ENCODE data around the gene FPR2.
"Not testable (repeated sequence)": the region's sequence is repeated elsewhere in the genome, so short reads cannot be mapped to it uniquely, and the experiment has no call there.

The FPR2 gene

DNA sequence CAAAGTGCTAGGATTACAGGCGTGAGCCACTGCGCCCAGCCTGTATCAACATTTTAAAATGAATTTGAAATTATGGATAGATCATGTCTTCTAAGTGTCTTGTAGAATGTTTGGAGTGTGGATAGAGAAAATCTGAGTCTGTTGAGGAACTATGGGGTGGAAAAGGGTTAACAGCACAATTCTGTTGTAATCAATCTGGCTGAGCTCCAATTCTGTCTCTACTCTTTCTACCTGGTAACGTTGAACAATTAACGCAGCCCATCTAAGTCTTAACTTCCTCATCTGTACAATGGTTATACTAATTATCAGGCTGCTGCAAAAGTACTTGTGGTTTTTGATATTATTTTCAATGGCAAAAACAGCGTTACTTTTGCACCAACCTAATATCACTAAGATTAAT is 4.1 kb downstream of the FPR2 start:
- Histone ChIP-seq H3K27me3 (ENCODE audit: control insufficient read depth, insufficient read depth, low read length) (peaks cover 5% of the 10 kb centered on the region; the same call in 1 of the 2 replicates), H3K4me1 (ENCODE audit: control insufficient read depth, insufficient read depth, low read length) (peaks cover 7% of the 10 kb centered on the region; the same call in 1 of the 2 replicates), H3K9me3 (ENCODE audit: control insufficient read depth, insufficient read depth, low read depth, low read length) (no peaks in the 10 kb centered on the region), H3K27ac (ENCODE audit: low read depth, low read length) (no peak overlapping the region), H3K9ac (ENCODE audit: low read length) (no peak overlapping the region), H3K36me3 (ENCODE audit: control insufficient read depth, insufficient read depth, low read length) (no peaks in the 10 kb centered on the region), H3K4me3 (ENCODE audit: low read depth, low read length) (no peak overlapping the region)

DNA sequence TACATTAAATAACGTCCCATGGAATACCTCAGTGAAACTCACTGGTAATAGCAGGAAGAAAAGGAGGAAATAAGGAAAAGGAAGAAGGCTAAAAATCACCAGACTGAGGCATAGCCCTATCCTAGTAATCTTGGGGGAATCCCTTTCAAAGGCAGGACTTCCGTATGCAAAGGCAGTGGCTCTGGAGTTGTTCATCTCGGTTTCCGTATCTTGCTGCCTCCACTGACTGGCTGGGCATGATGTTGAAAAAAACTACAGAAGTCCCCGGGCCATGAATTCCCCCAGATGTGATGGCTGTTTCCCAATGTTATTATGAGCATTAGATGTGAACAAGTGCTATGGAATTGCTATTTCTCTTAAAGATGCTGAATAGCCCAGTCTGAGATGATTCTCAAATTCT is 5.5 kb downstream of the FPR2 start:
- no peak overlapping the region for H3K4me3 ChIP-seq (ENCODE audit: low read depth, low read length)
- no peaks in the 10 kb centered on the region for H3K36me3 ChIP-seq (ENCODE audit: control insufficient read depth, insufficient read depth, low read length)
- no peak overlapping the region for H3K27ac ChIP-seq (ENCODE audit: low read depth, low read length)
- H3K4me1 ChIP-seq (ENCODE audit: control insufficient read depth, insufficient read depth, low read length): no peaks in the 10 kb centered on the region
- peaks cover 5% of the 10 kb centered on the region; the same call in 1 of the 2 replicates for H3K27me3 ChIP-seq (ENCODE audit: control insufficient read depth, insufficient read depth, low read length)
- H3K9ac ChIP-seq (ENCODE audit: low read length): no peak overlapping the region
- H3K9me3 ChIP-seq (ENCODE audit: control insufficient read depth, insufficient read depth, low read depth, low read length): no peaks in the 10 kb centered on the region

DNA sequence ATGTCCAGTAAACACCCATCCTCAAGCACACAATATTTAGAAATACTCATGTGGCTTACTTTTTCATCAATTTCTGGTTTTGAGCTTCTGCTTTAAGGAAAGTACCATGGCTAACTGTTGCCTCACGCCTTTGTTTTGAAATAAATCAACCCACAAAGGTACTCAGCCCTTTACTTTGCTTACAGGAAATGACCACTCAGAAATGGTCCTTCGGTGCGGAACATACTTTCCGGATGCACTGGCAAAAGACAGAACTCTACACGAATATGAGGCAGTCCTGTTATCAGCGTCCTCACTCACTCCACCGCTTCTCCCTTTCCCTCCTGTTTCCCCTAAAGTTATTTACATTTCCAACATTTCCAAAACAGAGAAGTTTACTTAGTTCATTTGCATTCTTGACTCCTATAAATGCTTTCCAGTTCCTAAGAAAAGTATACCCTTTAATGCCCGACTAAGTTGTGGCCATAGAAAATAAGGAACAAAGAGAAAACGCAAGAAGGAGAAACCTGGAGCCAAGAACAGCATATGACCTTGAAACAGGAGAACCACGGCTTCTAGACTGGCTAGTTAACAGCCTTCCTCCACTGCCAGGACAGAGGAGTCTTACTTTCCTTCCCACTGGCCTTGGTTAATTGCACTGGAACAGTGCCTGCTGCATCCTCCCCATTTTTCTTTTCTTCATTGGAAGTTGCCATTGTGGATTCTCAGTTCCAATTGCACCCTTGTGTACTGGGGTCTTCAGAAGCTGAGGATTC is 10.6 kb downstream of the FPR2 start:
- Histone ChIP-seq H3K4me3 (ENCODE audit: low read depth, low read length) (no peak overlapping the region), H3K9ac (ENCODE audit: low read length) (no peak overlapping the region), H3K27ac (ENCODE audit: low read depth, low read length) (no peak overlapping the region), H3K9me3 (ENCODE audit: control insufficient read depth, insufficient read depth, low read depth, low read length) (0 out of 2 replicates have a peak, but pooled peaks cover 3% of the 10 kb centered on the region), H3K36me3 (ENCODE audit: control insufficient read depth, insufficient read depth, low read length) (no peaks in the 10 kb centered on the region), H3K27me3 (ENCODE audit: control insufficient read depth, insufficient read depth, low read length) (peaks cover 5% of the 10 kb centered on the region; the same call in 1 of the 2 replicates), H3K4me1 (ENCODE audit: control insufficient read depth, insufficient read depth, low read length) (no peaks in the 10 kb centered on the region)

GRCh38 chr19:51772977-51773376 is 12.0 kb downstream of the FPR2 start:
- no peak overlapping the region for H3K27ac ChIP-seq (ENCODE audit: low read depth, low read length)
- H3K27me3 ChIP-seq (ENCODE audit: control insufficient read depth, insufficient read depth, low read length): peaks cover 4% of the 10 kb centered on the region; the same call in 1 of the 2 replicates
- H3K9me3 ChIP-seq (ENCODE audit: control insufficient read depth, insufficient read depth, low read depth, low read length): 0 out of 2 replicates have a peak, but pooled peaks cover 3% of the 10 kb centered on the region
- no peak overlapping the region for H3K9ac ChIP-seq (ENCODE audit: low read length)
- no peaks in the 10 kb centered on the region for H3K36me3 ChIP-seq (ENCODE audit: control insufficient read depth, insufficient read depth, low read length)
- H3K4me3 ChIP-seq (ENCODE audit: low read depth, low read length): no peak overlapping the region
- no peaks in the 10 kb centered on the region for H3K4me1 ChIP-seq (ENCODE audit: control insufficient read depth, insufficient read depth, low read length)

- H3K27ac ChIP-seq (ENCODE audit: low read depth, low read length); H3K9me3 ChIP-seq (ENCODE audit: control insufficient read depth, insufficient read depth, low read depth, low read length); H3K36me3 ChIP-seq (ENCODE audit: control insufficient read depth, insufficient read depth, low read length); H3K4me3 ChIP-seq (ENCODE audit: low read depth, low read length); H3K9ac ChIP-seq (ENCODE audit: low read length); H3K4me1 ChIP-seq (ENCODE audit: control insufficient read depth, insufficient read depth, low read length): not testable (repeated sequence)
- H3K27me3 ChIP-seq (ENCODE audit: control insufficient read depth, insufficient read depth, low read length): peaks cover 26% of the 10 kb centered on the region
Observed at GRCh38 chr19:51776561-51776960, 15.6 kb downstream of the FPR2 start.

GRCh38 chr19:51777570-51778462 is 16.8 kb downstream of the FPR2 start:
- Histone ChIP-seq H3K4me3 (ENCODE audit: low read depth, low read length) (no peak overlapping the region), H3K4me1 (ENCODE audit: control insufficient read depth, insufficient read depth, low read length) (no peaks in the 10 kb centered on the region), H3K36me3 (ENCODE audit: control insufficient read depth, insufficient read depth, low read length) (no peaks in the 10 kb centered on the region), H3K27ac (ENCODE audit: low read depth, low read length) (no peak overlapping the region), H3K9ac (ENCODE audit: low read length) (no peak overlapping the region), H3K27me3 (ENCODE audit: control insufficient read depth, insufficient read depth, low read length) (peaks cover 30% of the 10 kb centered on the region), H3K9me3 (ENCODE audit: control insufficient read depth, insufficient read depth, low read depth, low read length) (0 out of 2 replicates have a peak, but pooled peaks cover 2% of the 10 kb centered on the region)

GRCh38 chr19:51779181-51779580 is 18.2 kb downstream of the FPR2 start:
- no peak overlapping the region for H3K9ac ChIP-seq (ENCODE audit: low read length)

DNA sequence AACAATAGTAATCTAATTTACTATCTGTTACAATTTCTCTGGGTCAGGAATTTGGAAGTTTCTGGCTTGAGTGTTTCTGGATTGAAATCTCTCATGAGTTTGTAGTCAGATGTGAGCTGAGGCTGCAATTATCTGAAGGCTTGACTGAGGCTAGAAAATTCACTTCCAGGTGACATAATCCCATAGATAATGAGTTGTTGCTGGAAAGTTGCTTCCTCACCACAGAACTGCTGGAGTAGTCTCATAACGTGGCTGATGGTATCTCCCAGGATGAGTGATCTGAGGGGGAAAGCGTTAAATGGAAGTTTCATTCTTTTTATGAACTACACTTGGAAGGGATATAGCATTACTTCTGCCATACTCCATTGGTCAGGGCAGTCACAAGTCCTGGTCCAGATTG is 18.7 kb downstream of the FPR2 start:
- Histone ChIP-seq H3K36me3 (ENCODE audit: control insufficient read depth, insufficient read depth, low read length) (no peaks in the 10 kb centered on the region), H3K27me3 (ENCODE audit: control insufficient read depth, insufficient read depth, low read length) (peaks cover 30% of the 10 kb centered on the region), H3K4me1 (ENCODE audit: control insufficient read depth, insufficient read depth, low read length) (no peaks in the 10 kb centered on the region), H3K4me3 (ENCODE audit: low read depth, low read length) (no peak overlapping the region), H3K27ac (ENCODE audit: low read depth, low read length) (no peak overlapping the region), H3K9ac (ENCODE audit: low read length) (no peak overlapping the region), H3K9me3 (ENCODE audit: control insufficient read depth, insufficient read depth, low read depth, low read length) (no peaks in the 10 kb centered on the region)

More at GRCh38 chr19:51779181-51779580, 18.2 kb downstream of the FPR2 start:
- Histone ChIP-seq H3K4me3 (ENCODE audit: low read depth, low read length) (no peak overlapping the region), H3K4me1 (ENCODE audit: control insufficient read depth, insufficient read depth, low read length) (no peaks in the 10 kb centered on the region), H3K27ac (ENCODE audit: low read depth, low read length) (no peak overlapping the region), H3K27me3 (ENCODE audit: control insufficient read depth, insufficient read depth, low read length) (peaks cover 30% of the 10 kb centered on the region), H3K36me3 (ENCODE audit: control insufficient read depth, insufficient read depth, low read length) (no peaks in the 10 kb centered on the region), H3K9me3 (ENCODE audit: control insufficient read depth, insufficient read depth, low read depth, low read length) (no peaks in the 10 kb centered on the region)

- H3K4me3 ChIP-seq (ENCODE audit: low read depth, low read length): no peak overlapping the region
- no peak overlapping the region for H3K9ac ChIP-seq (ENCODE audit: low read length)
- no peaks in the 10 kb centered on the region for H3K36me3 ChIP-seq (ENCODE audit: control insufficient read depth, insufficient read depth, low read length)
- H3K27ac ChIP-seq (ENCODE audit: low read depth, low read length): no peak overlapping the region
- H3K27me3 ChIP-seq (ENCODE audit: control insufficient read depth, insufficient read depth, low read length): peaks cover 30% of the 10 kb centered on the region
- no peaks in the 10 kb centered on the region for H3K9me3 ChIP-seq (ENCODE audit: control insufficient read depth, insufficient read depth, low read depth, low read length)
- no peaks in the 10 kb centered on the region for H3K4me1 ChIP-seq (ENCODE audit: control insufficient read depth, insufficient read depth, low read length)
Observed at GRCh38 chr19:51780270-51780669, 19.3 kb downstream of the FPR2 start.

DNA sequence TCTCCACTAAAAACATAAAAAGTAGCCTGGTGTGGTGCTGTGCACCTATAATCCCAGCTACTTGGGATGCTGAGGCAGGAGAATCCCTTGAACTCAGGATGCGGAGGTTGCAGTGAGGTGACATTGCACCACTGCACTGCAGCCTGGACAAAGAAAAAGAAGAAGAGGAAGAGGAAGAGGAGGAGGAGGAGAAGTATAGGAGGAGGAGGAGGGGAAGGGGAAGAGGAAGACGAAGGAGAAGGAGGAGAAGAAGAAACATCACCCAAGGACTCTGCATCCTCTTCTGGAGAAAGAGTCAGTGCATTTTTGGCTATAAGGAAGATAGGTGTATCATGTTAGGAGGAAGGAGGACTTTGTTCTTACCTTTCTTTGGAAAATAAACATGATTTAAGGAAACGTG is 21.0 kb downstream of the FPR2 start:
- H3K27me3 ChIP-seq (ENCODE audit: control insufficient read depth, insufficient read depth, low read length): peaks cover 30% of the 10 kb centered on the region
- no peak overlapping the region for H3K9ac ChIP-seq (ENCODE audit: low read length)
- no peak overlapping the region for H3K4me3 ChIP-seq (ENCODE audit: low read depth, low read length)
- no peaks in the 10 kb centered on the region for H3K9me3 ChIP-seq (ENCODE audit: control insufficient read depth, insufficient read depth, low read depth, low read length)
- H3K27ac ChIP-seq (ENCODE audit: low read depth, low read length): no peak overlapping the region
- no peaks in the 10 kb centered on the region for H3K4me1 ChIP-seq (ENCODE audit: control insufficient read depth, insufficient read depth, low read length)
- no peaks in the 10 kb centered on the region for H3K36me3 ChIP-seq (ENCODE audit: control insufficient read depth, insufficient read depth, low read length)

- H3K9me3 ChIP-seq (ENCODE audit: control insufficient read depth, insufficient read depth, low read depth, low read length): no peaks in the 10 kb centered on the region
- no peak overlapping the region for H3K9ac ChIP-seq (ENCODE audit: low read length)
- H3K27ac ChIP-seq (ENCODE audit: low read depth, low read length): no peak overlapping the region
- no peaks in the 10 kb centered on the region for H3K4me1 ChIP-seq (ENCODE audit: control insufficient read depth, insufficient read depth, low read length)
- no peak overlapping the region for H3K4me3 ChIP-seq (ENCODE audit: low read depth, low read length)
- no peaks in the 10 kb centered on the region for H3K36me3 ChIP-seq (ENCODE audit: control insufficient read depth, insufficient read depth, low read length)
- H3K27me3 ChIP-seq (ENCODE audit: control insufficient read depth, insufficient read depth, low read length): peaks cover 30% of the 10 kb centered on the region
Observed at GRCh38 chr19:51783372-51783771, 22.4 kb downstream of the FPR2 start.

Data from HUES6 (cell line).